ENCODE data around the gene PCDHGC5.
A peak's percentile ranks its signal among the peaks of the same experiment; 100 is the strongest.

Gene PCDHGC5

GRCh38 chr5:141523991-141524390, 35.1 kb downstream of the PCDHGC5 start:
- no peak overlapping the region for H3K4me3 ChIP-seq (replicated peaks; ENCODE audit: insufficient read depth, low read length)
- no peak for DNase-seq (ENCODE audit: low read depth in 1 of 2, low spot score in 1 of 2)
- no peak overlapping the region for H3K27ac ChIP-seq (replicated peaks)
- no peak for TF ChIP-seq POLR2AphosphoS5 (IDR thresholded peaks at IDR 0.05; ENCODE audit: low read depth)
- TF ChIP-seq, protein P1, sequence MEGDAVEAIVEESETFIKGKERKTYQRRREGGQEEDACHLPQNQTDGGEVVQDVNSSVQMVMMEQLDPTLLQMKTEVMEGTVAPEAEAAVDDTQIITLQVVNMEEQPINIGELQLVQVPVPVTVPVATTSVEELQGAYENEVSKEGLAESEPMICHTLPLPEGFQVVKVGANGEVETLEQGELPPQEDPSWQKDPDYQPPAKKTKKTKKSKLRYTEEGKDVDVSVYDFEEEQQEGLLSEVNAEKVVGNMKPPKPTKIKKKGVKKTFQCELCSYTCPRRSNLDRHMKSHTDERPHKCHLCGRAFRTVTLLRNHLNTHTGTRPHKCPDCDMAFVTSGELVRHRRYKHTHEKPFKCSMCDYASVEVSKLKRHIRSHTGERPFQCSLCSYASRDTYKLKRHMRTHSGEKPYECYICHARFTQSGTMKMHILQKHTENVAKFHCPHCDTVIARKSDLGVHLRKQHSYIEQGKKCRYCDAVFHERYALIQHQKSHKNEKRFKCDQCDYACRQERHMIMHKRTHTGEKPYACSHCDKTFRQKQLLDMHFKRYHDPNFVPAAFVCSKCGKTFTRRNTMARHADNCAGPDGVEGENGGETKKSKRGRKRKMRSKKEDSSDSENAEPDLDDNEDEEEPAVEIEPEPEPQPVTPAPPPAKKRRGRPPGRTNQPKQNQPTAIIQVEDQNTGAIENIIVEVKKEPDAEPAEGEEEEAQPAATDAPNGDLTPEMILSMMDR (IDR thresholded peaks at IDR 0.05; ENCODE audit: insufficient read depth, low read length): no peak
- TF ChIP-seq SPI1 (IDR thresholded peaks at IDR 0.05; ENCODE audit: borderline replicate concordance, low read depth): no peak
- TF ChIP-seq, protein P2, sequence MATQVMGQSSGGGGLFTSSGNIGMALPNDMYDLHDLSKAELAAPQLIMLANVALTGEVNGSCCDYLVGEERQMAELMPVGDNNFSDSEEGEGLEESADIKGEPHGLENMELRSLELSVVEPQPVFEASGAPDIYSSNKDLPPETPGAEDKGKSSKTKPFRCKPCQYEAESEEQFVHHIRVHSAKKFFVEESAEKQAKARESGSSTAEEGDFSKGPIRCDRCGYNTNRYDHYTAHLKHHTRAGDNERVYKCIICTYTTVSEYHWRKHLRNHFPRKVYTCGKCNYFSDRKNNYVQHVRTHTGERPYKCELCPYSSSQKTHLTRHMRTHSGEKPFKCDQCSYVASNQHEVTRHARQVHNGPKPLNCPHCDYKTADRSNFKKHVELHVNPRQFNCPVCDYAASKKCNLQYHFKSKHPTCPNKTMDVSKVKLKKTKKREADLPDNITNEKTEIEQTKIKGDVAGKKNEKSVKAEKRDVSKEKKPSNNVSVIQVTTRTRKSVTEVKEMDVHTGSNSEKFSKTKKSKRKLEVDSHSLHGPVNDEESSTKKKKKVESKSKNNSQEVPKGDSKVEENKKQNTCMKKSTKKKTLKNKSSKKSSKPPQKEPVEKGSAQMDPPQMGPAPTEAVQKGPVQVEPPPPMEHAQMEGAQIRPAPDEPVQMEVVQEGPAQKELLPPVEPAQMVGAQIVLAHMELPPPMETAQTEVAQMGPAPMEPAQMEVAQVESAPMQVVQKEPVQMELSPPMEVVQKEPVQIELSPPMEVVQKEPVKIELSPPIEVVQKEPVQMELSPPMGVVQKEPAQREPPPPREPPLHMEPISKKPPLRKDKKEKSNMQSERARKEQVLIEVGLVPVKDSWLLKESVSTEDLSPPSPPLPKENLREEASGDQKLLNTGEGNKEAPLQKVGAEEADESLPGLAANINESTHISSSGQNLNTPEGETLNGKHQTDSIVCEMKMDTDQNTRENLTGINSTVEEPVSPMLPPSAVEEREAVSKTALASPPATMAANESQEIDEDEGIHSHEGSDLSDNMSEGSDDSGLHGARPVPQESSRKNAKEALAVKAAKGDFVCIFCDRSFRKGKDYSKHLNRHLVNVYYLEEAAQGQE (IDR thresholded peaks at IDR 0.05; ENCODE audit: insufficient replicate concordance, low read depth): no peak
- TF ChIP-seq GABPA (IDR thresholded peaks at IDR 0.05; ENCODE audit: low read depth): no peak
- H3K27me3 ChIP-seq (ENCODE audit: insufficient read depth, poor library complexity, severe bottlenecking): no peaks in the 10 kb centered on the region

DNA sequence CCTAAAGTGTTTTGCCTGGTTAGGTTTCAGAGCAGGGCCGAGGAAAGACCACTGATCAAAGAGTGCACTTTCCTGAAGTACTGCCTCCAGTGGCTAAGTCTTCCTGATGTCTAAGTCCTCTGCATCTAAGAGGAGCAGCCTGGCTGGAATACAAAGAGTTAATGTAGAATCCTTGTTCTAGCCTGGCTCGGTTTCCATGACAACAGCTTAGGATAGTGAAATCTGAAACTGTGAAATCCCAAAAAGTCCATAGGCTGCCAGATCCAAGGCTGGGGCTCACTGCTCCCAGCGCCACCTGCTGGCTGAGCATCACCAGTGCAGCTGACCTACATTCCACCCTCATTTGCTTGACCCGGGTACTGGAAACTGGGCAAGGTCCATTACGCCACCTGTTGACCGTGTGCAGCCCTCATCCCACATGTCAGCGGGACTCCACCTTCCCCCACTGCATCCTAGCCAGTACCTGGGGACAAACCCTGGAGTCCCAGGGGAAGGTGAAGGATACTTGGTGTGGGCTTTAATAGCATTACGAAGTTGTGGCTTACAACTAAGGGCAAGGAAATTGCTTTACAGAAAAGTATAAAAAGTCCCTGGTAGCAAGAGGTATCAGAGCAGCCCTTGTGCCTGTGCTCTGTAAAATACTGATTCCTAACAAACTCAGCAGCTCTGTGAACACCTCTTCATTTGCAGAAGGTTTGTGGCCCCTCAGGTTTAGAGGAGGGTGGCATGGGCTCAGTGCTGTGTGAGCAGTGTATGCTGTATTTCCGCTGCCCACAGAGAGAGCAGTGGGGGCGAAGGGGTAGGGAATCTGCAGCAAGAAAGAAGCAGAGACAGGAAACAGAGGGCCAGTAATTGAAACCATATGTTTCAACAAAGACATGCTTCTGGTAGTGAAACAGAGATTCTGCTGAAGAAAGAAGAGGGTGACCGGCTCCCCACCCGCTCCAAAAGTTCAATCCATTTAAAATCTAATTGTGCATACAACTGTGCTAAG, 36.0 kb downstream of the PCDHGC5 start:
- H3K4me3 ChIP-seq (replicated peaks; ENCODE audit: insufficient read depth, low read length): no peak overlapping the region
- no peak overlapping the region for H3K27ac ChIP-seq (replicated peaks)
- peak; percentile 58 to 75 for DNase-seq (ENCODE audit: low read depth in 1 of 2, low spot score in 1 of 2)
- no peak for TF ChIP-seq GABPA (IDR thresholded peaks at IDR 0.05; ENCODE audit: low read depth)
- TF ChIP-seq, protein P1 (IDR thresholded peaks at IDR 0.05; ENCODE audit: insufficient read depth, low read length): peak; percentile 99
- TF ChIP-seq, protein P2 (IDR thresholded peaks at IDR 0.05; ENCODE audit: insufficient replicate concordance, low read depth): no peak
- no peak for TF ChIP-seq SPI1 (IDR thresholded peaks at IDR 0.05; ENCODE audit: borderline replicate concordance, low read depth)
- peak; percentile 51; the same call in 1 of the 2 replicates for TF ChIP-seq POLR2AphosphoS5 (IDR thresholded peaks at IDR 0.05; ENCODE audit: low read depth)
- H3K27me3 ChIP-seq (ENCODE audit: insufficient read depth, poor library complexity, severe bottlenecking): no peaks in the 10 kb centered on the region

GRCh38 chr5:141525653-141526052, 36.8 kb downstream of the PCDHGC5 start:
- TF ChIP-seq, protein P1 (IDR thresholded peaks at IDR 0.05; ENCODE audit: insufficient read depth, low read length): no peak
- TF ChIP-seq GABPA (IDR thresholded peaks at IDR 0.05; ENCODE audit: low read depth): no peak
- TF ChIP-seq, protein P2 (IDR thresholded peaks at IDR 0.05; ENCODE audit: insufficient replicate concordance, low read depth): no peak
- TF ChIP-seq POLR2AphosphoS5 (IDR thresholded peaks at IDR 0.05; ENCODE audit: low read depth): no peak
- no peak for TF ChIP-seq SPI1 (IDR thresholded peaks at IDR 0.05; ENCODE audit: borderline replicate concordance, low read depth)
- no peaks in the 10 kb centered on the region for H3K27me3 ChIP-seq (ENCODE audit: insufficient read depth, poor library complexity, severe bottlenecking)
- H3K27ac ChIP-seq (replicated peaks): no peak overlapping the region
- no peak for DNase-seq (ENCODE audit: low read depth in 1 of 2, low spot score in 1 of 2)
- no peak overlapping the region for H3K4me3 ChIP-seq (replicated peaks; ENCODE audit: insufficient read depth, low read length)

Measured in HL-60 (cell line).